ENCODE data around the gene TOMM22.

The TOMM22 gene

DNA sequence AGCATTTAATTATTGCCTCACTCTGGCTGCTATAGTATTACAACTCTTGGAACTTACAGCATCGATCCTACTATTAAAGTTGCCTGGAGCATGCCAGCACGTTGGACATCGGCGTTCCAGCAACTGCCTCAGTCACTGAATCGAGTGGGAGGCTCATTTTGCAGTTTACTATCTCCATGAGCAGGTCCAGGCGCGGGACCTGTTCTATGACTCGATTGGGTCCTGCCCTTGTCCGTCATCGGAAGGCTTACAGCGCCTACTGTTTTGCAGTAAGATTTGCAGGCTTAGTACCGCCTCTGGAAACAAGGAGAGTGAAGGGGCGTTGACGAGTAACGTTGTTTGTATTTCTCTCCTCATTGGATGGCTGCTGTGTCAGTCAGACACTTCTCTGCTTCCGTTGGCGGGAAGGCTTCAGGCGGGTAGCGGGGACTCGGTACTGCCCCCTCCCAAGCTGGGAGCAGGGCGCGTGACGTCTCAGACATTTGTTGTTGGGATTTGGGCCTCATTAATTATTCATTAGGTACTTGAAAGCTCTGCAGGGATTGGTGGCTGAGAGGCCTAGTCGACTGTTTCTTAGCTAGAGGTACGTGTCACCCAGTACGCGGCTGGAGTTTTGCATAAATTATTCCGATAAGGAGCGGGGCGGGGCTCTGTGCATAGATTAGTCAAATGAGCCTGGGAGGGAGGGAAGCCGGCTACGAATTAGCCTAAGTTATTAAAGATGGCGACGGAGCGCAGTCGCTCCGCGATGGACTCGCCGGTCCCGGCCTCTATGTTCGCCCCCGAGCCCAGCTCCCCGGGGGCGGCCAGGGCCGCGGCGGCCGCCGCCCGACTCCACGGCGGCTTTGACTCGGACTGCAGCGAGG, 23.7 kb downstream of the TOMM22 start, which contains the start of gene GTPBP1:
GTPBP1 (plus strand) TSS at position 710 of the 866 bp plus-strand sequence; CDS start at position 722, 12 bp downstream.
- H2AFZ ChIP-seq (ENCODE audit: low read length): peak within 1 kb of the TSS; percentile 13

DNA sequence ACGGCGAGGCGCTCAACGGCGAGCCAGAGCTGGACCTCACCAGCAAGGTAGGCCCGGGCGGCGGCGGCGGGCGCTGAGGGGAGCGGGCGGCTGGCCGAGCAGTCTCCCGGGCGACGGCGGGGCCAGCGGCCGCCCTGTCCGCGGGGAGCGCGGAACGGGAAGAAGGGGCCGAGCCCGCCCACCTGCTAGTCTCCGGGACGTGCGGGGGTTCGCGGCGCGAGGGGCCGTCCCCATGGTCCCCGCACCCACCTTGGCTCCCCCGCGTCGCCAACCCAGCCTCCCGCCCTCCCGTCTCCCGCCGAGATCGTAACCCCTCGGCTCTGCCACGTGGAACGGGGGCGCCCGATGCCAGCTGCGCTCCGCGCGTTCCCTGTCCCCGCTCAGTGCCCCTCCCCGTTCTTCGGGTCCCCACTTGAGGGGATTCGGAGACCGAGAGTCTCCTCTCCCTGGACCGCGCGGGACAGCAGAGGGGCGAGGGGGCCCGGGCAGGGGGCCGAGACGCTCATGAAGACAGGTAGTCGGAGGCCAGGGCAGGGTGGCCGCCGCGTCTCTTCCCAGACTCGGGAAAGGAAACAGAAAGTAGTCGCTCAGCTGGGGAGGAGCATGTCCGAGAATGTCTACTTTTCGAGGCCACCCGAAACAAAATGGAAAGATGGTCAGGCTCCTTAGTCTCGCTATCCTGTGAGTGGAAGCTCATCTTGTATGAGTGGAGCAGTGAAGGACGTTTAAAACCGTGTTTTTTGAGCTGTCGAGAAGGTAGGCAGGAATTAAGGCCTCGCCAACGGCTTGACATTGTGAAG, 24.5 kb downstream of the TOMM22 start:
- no peaks in the 10 kb centered on the region for H3K27me3 ChIP-seq (replicated peaks; ENCODE audit: insufficient read depth, low read length)
- TF ChIP-seq EZH2 (optimal IDR thresholded peaks at IDR 0.05; ENCODE audit: low read depth, low read length) (no peak), EZH2phosphoT487 (IDR thresholded peaks at IDR 0.05; ENCODE audit: low read length) (no peak)
- TF ChIP-seq, protein P1, sequence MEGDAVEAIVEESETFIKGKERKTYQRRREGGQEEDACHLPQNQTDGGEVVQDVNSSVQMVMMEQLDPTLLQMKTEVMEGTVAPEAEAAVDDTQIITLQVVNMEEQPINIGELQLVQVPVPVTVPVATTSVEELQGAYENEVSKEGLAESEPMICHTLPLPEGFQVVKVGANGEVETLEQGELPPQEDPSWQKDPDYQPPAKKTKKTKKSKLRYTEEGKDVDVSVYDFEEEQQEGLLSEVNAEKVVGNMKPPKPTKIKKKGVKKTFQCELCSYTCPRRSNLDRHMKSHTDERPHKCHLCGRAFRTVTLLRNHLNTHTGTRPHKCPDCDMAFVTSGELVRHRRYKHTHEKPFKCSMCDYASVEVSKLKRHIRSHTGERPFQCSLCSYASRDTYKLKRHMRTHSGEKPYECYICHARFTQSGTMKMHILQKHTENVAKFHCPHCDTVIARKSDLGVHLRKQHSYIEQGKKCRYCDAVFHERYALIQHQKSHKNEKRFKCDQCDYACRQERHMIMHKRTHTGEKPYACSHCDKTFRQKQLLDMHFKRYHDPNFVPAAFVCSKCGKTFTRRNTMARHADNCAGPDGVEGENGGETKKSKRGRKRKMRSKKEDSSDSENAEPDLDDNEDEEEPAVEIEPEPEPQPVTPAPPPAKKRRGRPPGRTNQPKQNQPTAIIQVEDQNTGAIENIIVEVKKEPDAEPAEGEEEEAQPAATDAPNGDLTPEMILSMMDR (IDR thresholded peaks at IDR 0.05; ENCODE audit: low read length): no peak
- H3F3A ChIP-seq (ENCODE audit: insufficient read depth, low read length): peaks cover 34% of the 10 kb centered on the region
- peaks cover 56% of the 10 kb centered on the region for H3K79me2 ChIP-seq (ENCODE audit: low read length)
- no peaks in the 10 kb centered on the region for H3K9me2 ChIP-seq (replicated peaks; ENCODE audit: insufficient read depth, low read length)
- H3K9me3 ChIP-seq (replicated peaks; ENCODE audit: insufficient read depth, low read length): no peaks in the 10 kb centered on the region
- peak overlapping the region; percentile 95 for H3K27ac ChIP-seq (ENCODE audit: low read length)
- peaks cover 4% of the 10 kb centered on the region; the same call in 1 of the 2 replicates for H3K36me3 ChIP-seq (replicated peaks; ENCODE audit: insufficient read depth, low read length)
- peak; percentile 52 for DNase-seq
- no peak overlapping the region for H2AFZ ChIP-seq (ENCODE audit: low read length)
- peaks cover 28% of the 10 kb centered on the region for H4K20me1 ChIP-seq (ENCODE audit: insufficient read depth, low read length)
- peak overlapping the region; percentile 71 for H3K4me2 ChIP-seq (ENCODE audit: low read depth, low read length)
- peak overlapping the region; percentile 92 for H3K9ac ChIP-seq (ENCODE audit: low read length)
- H3K4me1 ChIP-seq (ENCODE audit: low read length): peaks cover 34% of the 10 kb centered on the region
- peak overlapping the region; percentile 80 for H3K4me3 ChIP-seq (ENCODE audit: low read length)

More for the DNA sequence above, 23.7 kb downstream of the TOMM22 start, which contains the start of gene GTPBP1:
- Histone ChIP-seq H4K20me1 (ENCODE audit: insufficient read depth, low read length) (peaks cover 21% of the 10 kb centered on the region), H3K9me2 (replicated peaks; ENCODE audit: insufficient read depth, low read length) (no peaks in the 10 kb centered on the region), H3K27me3 (replicated peaks; ENCODE audit: insufficient read depth, low read length) (no peaks in the 10 kb centered on the region), H3F3A (ENCODE audit: insufficient read depth, low read length) (peaks cover 36% of the 10 kb centered on the region), H3K79me2 (ENCODE audit: low read length) (peaks cover 48% of the 10 kb centered on the region), H3K9me3 (replicated peaks; ENCODE audit: insufficient read depth, low read length) (no peaks in the 10 kb centered on the region), H3K9ac (ENCODE audit: low read length) (peak within 1 kb of the TSS; percentile 92), H3K36me3 (replicated peaks; ENCODE audit: insufficient read depth, low read length) (0 out of 2 replicates have a peak, but pooled peaks cover 4% of the 10 kb centered on the region), H3K4me2 (ENCODE audit: low read depth, low read length) (peak within 1 kb of the TSS; percentile 87), H3K4me3 (ENCODE audit: low read length) (peak within 1 kb of the TSS; percentile 80), H3K4me1 (ENCODE audit: low read length) (peaks cover 34% of the 10 kb centered on the region), H3K27ac (ENCODE audit: low read length) (peak within 1 kb of the TSS; percentile 95)
- peak; percentile 100 for DNase-seq
- TF ChIP-seq EZH2phosphoT487 (IDR thresholded peaks at IDR 0.05; ENCODE audit: low read length): no peak
- TF ChIP-seq, protein P1 (IDR thresholded peaks at IDR 0.05; ENCODE audit: low read length): no peak
- TF ChIP-seq EZH2 (optimal IDR thresholded peaks at IDR 0.05; ENCODE audit: low read depth, low read length): no peak

DNA sequence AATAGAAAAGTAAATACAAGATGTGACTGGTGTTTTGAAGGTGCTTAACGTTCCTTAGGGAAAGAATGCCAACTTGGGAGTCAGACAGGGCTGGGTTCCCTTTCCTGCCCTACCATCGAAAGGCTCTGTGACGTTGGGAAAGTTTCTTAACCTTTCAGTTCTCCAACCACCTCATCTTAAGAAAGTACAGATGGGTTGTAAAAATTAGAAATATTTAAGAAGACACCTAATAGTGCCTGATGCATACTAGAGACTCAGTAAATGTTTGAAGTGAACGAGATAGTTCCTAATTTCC, 25.1 kb downstream of the TOMM22 start:
- Histone ChIP-seq H3K4me1 (ENCODE audit: low read length) (peaks cover 34% of the 10 kb centered on the region), H3K9me2 (replicated peaks; ENCODE audit: insufficient read depth, low read length) (no peaks in the 10 kb centered on the region), H3K9ac (ENCODE audit: low read length) (peak overlapping the region; percentile 92), H3K4me2 (ENCODE audit: low read depth, low read length) (peak overlapping the region; percentile 71), H3K36me3 (replicated peaks; ENCODE audit: insufficient read depth, low read length) (peaks cover 4% of the 10 kb centered on the region; the same call in 1 of the 2 replicates), H3K27me3 (replicated peaks; ENCODE audit: insufficient read depth, low read length) (no peaks in the 10 kb centered on the region), H3F3A (ENCODE audit: insufficient read depth, low read length) (peaks cover 30% of the 10 kb centered on the region), H3K27ac (ENCODE audit: low read length) (peak overlapping the region; percentile 95), H3K4me3 (ENCODE audit: low read length) (peak overlapping the region; percentile 80), H3K79me2 (ENCODE audit: low read length) (peaks cover 61% of the 10 kb centered on the region), H3K9me3 (replicated peaks; ENCODE audit: insufficient read depth, low read length) (no peaks in the 10 kb centered on the region), H2AFZ (ENCODE audit: low read length) (no peak overlapping the region), H4K20me1 (ENCODE audit: insufficient read depth, low read length) (peaks cover 29% of the 10 kb centered on the region)
- TF ChIP-seq EZH2 (optimal IDR thresholded peaks at IDR 0.05; ENCODE audit: low read depth, low read length): no peak
- no peak for DNase-seq

Data from MM.1S (cell line).